Measurements from ENCODE around the gene AQP1. TPM values are rescaled to one million over a fixed set of nuclear protein-coding genes. Genes with fewer than 3 reads are reported as not detected.

AQP1 gene
- total RNA-seq, 3 donors from 2014 or later (not counting 1 experiment from before 2014, with no cell fraction given) = 0.50 to 1.4 TPM; not detected in 1

GRCh38 chr7:30877015-30877769 is 34.5 kb upstream of the AQP1 start:
- Histone ChIP-seq H3K4me1 (ENCODE audit: control insufficient read depth, insufficient read depth, low read length) (no peaks in the 10 kb centered on the region), H3K9me3 (ENCODE audit: control insufficient read depth, insufficient read depth, low read length) (no peaks in the 10 kb centered on the region), H3K4me3 (ENCODE audit: low read length) (no peak overlapping the region), H3K27ac (ENCODE audit: low read length) (no peak overlapping the region), H3K27me3 (ENCODE audit: control insufficient read depth, insufficient read depth, low read length) (no peaks in the 10 kb centered on the region), H3K36me3 (ENCODE audit: control insufficient read depth, insufficient read depth, low read length) (no peaks in the 10 kb centered on the region)
- ATAC-seq (no peak), DNase-seq (no peak)
- Mint-ChIP-seq H3K4me1 (no peaks in the 10 kb centered on the region), H3K9me3 (no peaks in the 10 kb centered on the region), H3K4me3 (no peak overlapping the region), H3K27me3 (ENCODE audit: low read depth in 2 of 2) (peaks cover 0 to 2% of the 10 kb centered on the region in 2 donors), H3K36me3 (no peaks in the 10 kb centered on the region), H3K27ac (no peak overlapping the region)
- WGBS (ENCODE audit: insufficient coverage) = 87% methylated on average over 9 of the region's 9 CpGs
- intact Hi-C loops (cut with micrococcal nuclease) = no loop called here
- TF ChIP-seq CTCF (IDR thresholded peaks at IDR 0.05) = no peak

- H3K27ac Mint-ChIP-seq = no peak overlapping the region
- H3K4me3 Mint-ChIP-seq = no peak overlapping the region
- no peaks in the 10 kb centered on the region for H3K9me3 Mint-ChIP-seq
- no peak for TF ChIP-seq CTCF (IDR thresholded peaks at IDR 0.05)
- H3K36me3 ChIP-seq (ENCODE audit: control insufficient read depth, insufficient read depth, low read length) = no peaks in the 10 kb centered on the region
- peaks cover 0 to 2% of the 10 kb centered on the region in 2 donors for H3K27me3 Mint-ChIP-seq (ENCODE audit: low read depth in 2 of 2)
- H3K27me3 ChIP-seq (ENCODE audit: control insufficient read depth, insufficient read depth, low read length) = no peaks in the 10 kb centered on the region
- no peak overlapping the region for H3K4me3 ChIP-seq (ENCODE audit: low read length)
- WGBS (ENCODE audit: insufficient coverage) = 100% methylated on average over 5 of the region's 5 CpGs
- H3K27ac ChIP-seq (ENCODE audit: low read length) = no peak overlapping the region
- H3K36me3 Mint-ChIP-seq = no peaks in the 10 kb centered on the region
- H3K4me1 ChIP-seq (ENCODE audit: control insufficient read depth, insufficient read depth, low read length) = no peaks in the 10 kb centered on the region
- intact Hi-C loops (cut with micrococcal nuclease) = no loop called here
- DNase-seq (no peak), ATAC-seq (no peak)
- H3K4me1 Mint-ChIP-seq = no peaks in the 10 kb centered on the region
- no peaks in the 10 kb centered on the region for H3K9me3 ChIP-seq (ENCODE audit: control insufficient read depth, insufficient read depth, low read length)
Observed at GRCh38 chr7:30877993-30878392, 33.7 kb upstream of the AQP1 start.

- ATAC-seq (no peak), DNase-seq (no peak)
- Histone ChIP-seq H3K27ac (ENCODE audit: low read length) (no peak overlapping the region), H3K4me1 (ENCODE audit: control insufficient read depth, insufficient read depth, low read length) (no peaks in the 10 kb centered on the region), H3K36me3 (ENCODE audit: control insufficient read depth, insufficient read depth, low read length) (no peaks in the 10 kb centered on the region), H3K27me3 (ENCODE audit: control insufficient read depth, insufficient read depth, low read length) (no peaks in the 10 kb centered on the region), H3K9me3 (ENCODE audit: control insufficient read depth, insufficient read depth, low read length) (no peaks in the 10 kb centered on the region), H3K4me3 (ENCODE audit: low read length) (no peak overlapping the region)
- no peak for TF ChIP-seq CTCF (IDR thresholded peaks at IDR 0.05)
- Mint-ChIP-seq H3K27me3 (ENCODE audit: low read depth in 2 of 2) (peaks cover 0 to 2% of the 10 kb centered on the region in 2 donors), H3K4me1 (no peaks in the 10 kb centered on the region), H3K27ac (no peak overlapping the region), H3K4me3 (no peak overlapping the region), H3K36me3 (no peaks in the 10 kb centered on the region), H3K9me3 (no peaks in the 10 kb centered on the region)
- 84% methylated on average over 14 of the region's 14 CpGs for WGBS (ENCODE audit: insufficient coverage)
- intact Hi-C loops (cut with micrococcal nuclease) = no loop called here
Observed at GRCh38 chr7:30879139-30880124, 32.2 kb upstream of the AQP1 start.
